Smooth muscle cell (in vitro differentiated cells): ENCODE results near the gene RYR3. TPM values are rescaled to one million over a fixed set of nuclear protein-coding genes. Genes with fewer than 3 reads are reported as not detected.

Source experiments
- DNase-seq: peaks from one replicate; lab custom pipeline; 2025; ENCODE audit not compliant: unreplicated experiment; lab: John Stamatoyannopoulos, UW
- H2AFZ ChIP-seq: fragments of 200-600 bp; sonication (generic); 2 replicates; pipeline ENCODE4 v1.6.0; 2016; ENCODE audit warnings: antibody characterized with exemption, low read depth, mild to moderate bottlenecking
- H3F3A ChIP-seq: fragments of 200-600 bp; sonication (generic); 2 replicates; pipeline ENCODE4 v1.6.0; 2017; ENCODE audit warnings: antibody characterized with exemption, low read depth
- H3K27ac ChIP-seq: fragments of 200-600 bp; sonication (generic); 2 replicates; pipeline ENCODE4 v1.5.1; 2016; ENCODE audit warnings: low read depth, mild to moderate bottlenecking
- H3K27me3 ChIP-seq: fragments of 200-600 bp; sonication (generic); 2 replicates; pipeline ENCODE4 v1.6.1; 2016; ENCODE audit warnings: low read depth, mild to moderate bottlenecking
- H3K36me3 ChIP-seq: fragments of 200-600 bp; sonication (generic); 2 replicates; pipeline ENCODE4 v1.5.1; 2016; ENCODE audit warnings: low read depth
- H3K4me1 ChIP-seq: fragments of 200-600 bp; sonication (generic); 2 replicates; pipeline ENCODE4 v1.5.1; 2016; ENCODE audit warnings: low read depth
- H3K4me2 ChIP-seq: fragments of 200-600 bp; sonication (generic); 2 replicates; pipeline ENCODE4 v1.6.0; 2016; ENCODE audit warnings: mild to moderate bottlenecking
- H3K4me3 ChIP-seq: fragments of 200-600 bp; sonication (generic); 2 replicates; pipeline ENCODE4 v1.5.1; 2016; ENCODE audit warnings: mild to moderate bottlenecking
- H3K79me2 ChIP-seq: fragments of 200-600 bp; sonication (generic); 2 replicates; pipeline ENCODE4 v1.6.0; 2016; ENCODE audit warnings: low read depth, mild to moderate bottlenecking
- H3K9ac ChIP-seq: fragments of 200-600 bp; sonication (generic); 2 replicates; pipeline ENCODE4 v1.6.0; 2016; ENCODE audit warnings: low read depth
- H3K9me3 ChIP-seq: fragments of 200-600 bp; sonication (generic); replicated peaks from 2 replicates; pipeline ENCODE4 v1.5.1; 2016; ENCODE audit warnings: low read depth
- H4K20me1 ChIP-seq: fragments of 200-600 bp; sonication (generic); 2 replicates; pipeline ENCODE4 v1.6.0; 2016; ENCODE audit warnings: low read depth
- WGBS: methylation state at CpG from one replicate; pipeline ENCODE4 v1.1.7; 2016; ENCODE audit warnings: low lambda C conversion rate; 5-methylcytosine and 5-hydroxymethylcytosine counted together
- polyA plus RNA-seq: library from polyadenylated mRNA; unstranded; fragments of >200 nt; fragmentation: Nextera tagmentation; extraction: Ambion mirVana; gene quantifications from 2 replicates; pipeline ENCODE4 v1.2.1, GENCODE V29; 2016
- total RNA-seq: library from RNA; depleted of rRNA; stranded (reverse); fragments of >200 nt; gene quantifications from 2 replicates; pipeline ENCODE4 v1.2.3, GENCODE V29; 2014
- TF ChIP-seq, protein P1 (sequence below): fragments of 200-600 bp; sonication (generic); IDR thresholded peaks from 2 replicates; pipeline ENCODE4 v1.5.1; 2017; ENCODE audit warnings: borderline replicate concordance, mild to moderate bottlenecking, antibody characterized with exemption; ENCODE audit not compliant: insufficient read depth, poor library complexity, severe bottlenecking

RYR3 gene
- total and polyA plus RNA-seq, 2 experiments from 2014 or later = 0.23 to 6.2 TPM

DNA sequence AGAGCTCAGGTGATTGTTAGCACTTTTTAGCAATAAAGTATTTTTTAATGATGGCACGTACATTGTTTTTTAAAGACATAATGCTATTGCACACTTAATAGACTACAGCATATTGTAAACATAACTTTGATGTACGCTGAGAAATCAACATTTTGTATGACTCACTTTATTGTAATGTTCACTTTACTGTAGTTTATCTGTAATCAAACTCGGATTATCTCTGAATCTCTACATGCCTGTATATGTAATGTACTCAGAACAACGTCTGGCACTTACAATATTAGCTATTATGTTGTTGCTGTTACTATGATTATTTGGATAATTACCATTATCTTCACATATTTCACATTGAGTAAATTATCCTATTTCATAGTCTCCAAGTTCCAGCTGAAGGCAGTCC lies 519.6 kb downstream of the RYR3 start:
- Histone ChIP-seq H3K79me2 (no peaks in the 10 kb centered on the region), H3K4me1 (no peaks in the 10 kb centered on the region), H4K20me1 (no peaks in the 10 kb centered on the region), H3K4me2 (no peak overlapping the region), H3K9me3 (no peaks in the 10 kb centered on the region), H3K9ac (no peak overlapping the region), H2AFZ (no peak overlapping the region), H3K4me3 (no peak overlapping the region), H3F3A (no peaks in the 10 kb centered on the region), H3K27ac (no peak overlapping the region), H3K36me3 (no peaks in the 10 kb centered on the region), H3K27me3 (no peaks in the 10 kb centered on the region)
- TF ChIP-seq, protein P1, sequence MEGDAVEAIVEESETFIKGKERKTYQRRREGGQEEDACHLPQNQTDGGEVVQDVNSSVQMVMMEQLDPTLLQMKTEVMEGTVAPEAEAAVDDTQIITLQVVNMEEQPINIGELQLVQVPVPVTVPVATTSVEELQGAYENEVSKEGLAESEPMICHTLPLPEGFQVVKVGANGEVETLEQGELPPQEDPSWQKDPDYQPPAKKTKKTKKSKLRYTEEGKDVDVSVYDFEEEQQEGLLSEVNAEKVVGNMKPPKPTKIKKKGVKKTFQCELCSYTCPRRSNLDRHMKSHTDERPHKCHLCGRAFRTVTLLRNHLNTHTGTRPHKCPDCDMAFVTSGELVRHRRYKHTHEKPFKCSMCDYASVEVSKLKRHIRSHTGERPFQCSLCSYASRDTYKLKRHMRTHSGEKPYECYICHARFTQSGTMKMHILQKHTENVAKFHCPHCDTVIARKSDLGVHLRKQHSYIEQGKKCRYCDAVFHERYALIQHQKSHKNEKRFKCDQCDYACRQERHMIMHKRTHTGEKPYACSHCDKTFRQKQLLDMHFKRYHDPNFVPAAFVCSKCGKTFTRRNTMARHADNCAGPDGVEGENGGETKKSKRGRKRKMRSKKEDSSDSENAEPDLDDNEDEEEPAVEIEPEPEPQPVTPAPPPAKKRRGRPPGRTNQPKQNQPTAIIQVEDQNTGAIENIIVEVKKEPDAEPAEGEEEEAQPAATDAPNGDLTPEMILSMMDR = no peak
- WGBS = 69% methylated on average over 4 of the region's 4 CpGs
- DNase-seq = no peak

DNA sequence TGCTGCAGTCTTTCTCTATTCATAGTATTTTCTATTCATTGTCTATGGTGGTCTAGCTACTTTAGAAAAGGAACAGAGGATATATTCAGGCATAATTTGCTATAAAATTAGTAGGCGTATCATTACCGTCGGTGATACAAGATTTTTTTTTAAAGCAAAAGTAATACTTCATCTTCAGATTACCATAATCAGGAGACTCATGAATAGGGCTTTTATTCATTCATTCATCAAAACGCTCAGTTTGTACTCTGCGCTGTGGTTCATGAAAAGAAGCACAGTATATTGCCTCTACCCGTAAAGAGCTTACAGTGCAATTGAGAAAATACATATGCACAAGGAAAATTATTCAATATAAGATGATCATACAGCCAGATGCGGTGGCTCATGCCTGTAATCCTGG lies 520.9 kb downstream of the RYR3 start:
- Histone ChIP-seq H3K27ac (no peak overlapping the region), H3K4me1 (no peaks in the 10 kb centered on the region), H2AFZ (no peak overlapping the region), H3K9me3 (no peaks in the 10 kb centered on the region), H3K9ac (no peak overlapping the region), H3K36me3 (no peaks in the 10 kb centered on the region), H3K4me3 (no peak overlapping the region), H3K79me2 (no peaks in the 10 kb centered on the region), H3K27me3 (no peaks in the 10 kb centered on the region), H3F3A (no peaks in the 10 kb centered on the region), H3K4me2 (no peak overlapping the region), H4K20me1 (no peaks in the 10 kb centered on the region)
- TF ChIP-seq, protein P1 = no peak
- no peak for DNase-seq
- 89% methylated on average over 7 of the region's 7 CpGs for WGBS

DNA sequence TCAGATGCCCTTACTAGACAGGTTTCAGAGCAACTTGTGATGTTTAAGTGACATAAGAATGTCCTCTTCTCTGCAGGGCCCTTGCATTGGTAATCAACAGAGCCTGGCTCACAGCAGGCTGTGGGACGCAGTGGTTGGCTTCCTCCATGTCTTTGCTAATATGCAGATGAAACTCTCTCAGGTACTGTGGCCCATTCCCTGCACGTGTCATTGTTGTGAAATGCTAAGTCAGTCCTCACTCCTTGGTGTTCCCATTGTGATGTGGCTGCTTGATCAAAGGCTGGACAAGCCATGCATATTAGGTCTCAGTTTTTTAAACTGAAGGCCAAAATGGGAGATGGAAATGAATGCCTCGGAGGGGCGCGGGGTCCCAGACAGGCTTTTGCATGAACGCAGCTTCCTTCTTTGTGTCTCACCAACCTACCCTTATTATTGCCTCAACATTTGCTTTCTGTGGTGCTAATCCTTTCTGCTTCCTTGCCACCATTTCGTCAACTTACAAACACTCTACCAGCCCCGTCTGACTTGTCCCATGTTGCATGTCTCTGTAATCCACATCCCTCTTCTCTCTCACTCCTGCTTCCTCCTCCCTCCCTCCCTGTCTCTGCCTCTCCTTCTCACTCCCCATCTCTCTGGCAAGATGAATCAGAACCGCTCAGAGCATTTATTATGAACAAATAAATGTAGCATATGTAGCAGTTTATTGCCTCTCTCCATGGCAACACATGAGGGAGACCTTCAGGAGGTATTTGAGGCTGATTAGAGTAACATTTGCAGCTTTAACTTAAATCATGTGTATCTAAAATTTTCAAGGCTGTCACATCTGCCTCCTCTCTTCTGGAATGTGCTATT lies 524.4 kb downstream of the RYR3 start:
- H3K9ac ChIP-seq = no peak overlapping the region
- WGBS = 51% methylated on average over 9 of the region's 9 CpGs
- H3K9me3 ChIP-seq = no peaks in the 10 kb centered on the region
- no peak overlapping the region for H3K27ac ChIP-seq
- H3K36me3 ChIP-seq = no peaks in the 10 kb centered on the region
- H4K20me1 ChIP-seq = no peaks in the 10 kb centered on the region
- no peak overlapping the region for H3K4me3 ChIP-seq
- no peaks in the 10 kb centered on the region for H3K27me3 ChIP-seq
- no peak overlapping the region for H3K4me2 ChIP-seq
- no peaks in the 10 kb centered on the region for H3K79me2 ChIP-seq
- H3F3A ChIP-seq = no peaks in the 10 kb centered on the region
- H2AFZ ChIP-seq = no peak overlapping the region
- no peak for DNase-seq
- TF ChIP-seq, protein P1 = no peak
- H3K4me1 ChIP-seq = no peaks in the 10 kb centered on the region

DNA sequence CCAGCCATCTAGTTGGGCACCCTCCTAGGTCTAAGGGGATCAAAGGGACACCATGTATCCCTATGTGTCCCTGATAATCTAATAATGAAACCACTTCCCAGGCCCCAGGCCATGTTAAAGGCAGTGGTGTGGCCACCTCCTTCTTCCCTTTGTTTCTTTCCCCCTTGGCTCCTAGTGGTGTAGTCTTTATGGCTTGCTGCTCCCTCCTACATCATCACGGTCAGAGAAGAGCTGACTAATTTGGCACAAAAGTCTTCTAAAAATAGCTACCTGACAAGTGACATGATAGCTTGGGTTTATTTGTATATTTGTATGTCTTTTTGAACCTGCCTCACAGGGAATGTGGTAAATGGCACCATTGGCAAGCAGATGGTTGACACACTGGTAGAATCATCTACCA lies 526.5 kb downstream of the RYR3 start:
- Histone ChIP-seq H3K79me2 (no peaks in the 10 kb centered on the region), H3K9me3 (no peaks in the 10 kb centered on the region), H2AFZ (no peak overlapping the region), H3K4me2 (no peak overlapping the region), H3K27ac (no peak overlapping the region), H3K36me3 (no peaks in the 10 kb centered on the region), H3K4me3 (no peak overlapping the region), H3K27me3 (no peaks in the 10 kb centered on the region), H3K4me1 (no peaks in the 10 kb centered on the region), H3F3A (no peaks in the 10 kb centered on the region), H3K9ac (no peak overlapping the region), H4K20me1 (no peaks in the 10 kb centered on the region)
- 68% methylated on average over 1 of the region's 1 CpG for WGBS
- TF ChIP-seq, protein P1 = no peak
- no peak for DNase-seq
